ENCODE data around the gene KRTAP4-16. TPM values are rescaled to one million over a fixed set of nuclear protein-coding genes. Genes with fewer than 3 reads are reported as not detected.
"Not testable (repeated sequence)": the region's sequence is repeated elsewhere in the genome, so short reads cannot be mapped to it uniquely, and the experiment has no call there.

The KRTAP4-16 gene
- total RNA-seq, 6 experiments from 2014 or later: not detected

- Histone ChIP-seq H3K4me3 (no peak within 1 kb of the TSS), H3K4me1 (no peaks in the 10 kb centered on the region), H3K9me3 (no peaks in the 10 kb centered on the region), H3K27me3 (peaks cover 0 to 5% of the 10 kb centered on the region in 2 donors), H3K27ac (no peak within 1 kb of the TSS), H3K36me3 (no peaks in the 10 kb centered on the region)
- TF ChIP-seq POLR2A (IDR thresholded peaks at IDR 0.05): no peak
- no peak for TF ChIP-seq CTCF (IDR thresholded peaks at IDR 0.05)
- DNase-seq (no peak), ATAC-seq (no peak)
- intact Hi-C loops (cut with DNase I): no loop called here
- 74% methylated on average over 5 of the region's 6 CpGs for WGBS (ENCODE audit: insufficient coverage, low coverage, low lambda C conversion rate, missing lambda C conversion rate)
Observed at GRCh38 chr17:41065829-41066624, 36.0 kb downstream of the KRTAP4-16 start, which contains the start of gene KRTAP2-4. Gene KRTAP2-4 (minus strand): TSS chr17:41065879. CDS start chr17:41065845, 34 bp downstream.

DNA sequence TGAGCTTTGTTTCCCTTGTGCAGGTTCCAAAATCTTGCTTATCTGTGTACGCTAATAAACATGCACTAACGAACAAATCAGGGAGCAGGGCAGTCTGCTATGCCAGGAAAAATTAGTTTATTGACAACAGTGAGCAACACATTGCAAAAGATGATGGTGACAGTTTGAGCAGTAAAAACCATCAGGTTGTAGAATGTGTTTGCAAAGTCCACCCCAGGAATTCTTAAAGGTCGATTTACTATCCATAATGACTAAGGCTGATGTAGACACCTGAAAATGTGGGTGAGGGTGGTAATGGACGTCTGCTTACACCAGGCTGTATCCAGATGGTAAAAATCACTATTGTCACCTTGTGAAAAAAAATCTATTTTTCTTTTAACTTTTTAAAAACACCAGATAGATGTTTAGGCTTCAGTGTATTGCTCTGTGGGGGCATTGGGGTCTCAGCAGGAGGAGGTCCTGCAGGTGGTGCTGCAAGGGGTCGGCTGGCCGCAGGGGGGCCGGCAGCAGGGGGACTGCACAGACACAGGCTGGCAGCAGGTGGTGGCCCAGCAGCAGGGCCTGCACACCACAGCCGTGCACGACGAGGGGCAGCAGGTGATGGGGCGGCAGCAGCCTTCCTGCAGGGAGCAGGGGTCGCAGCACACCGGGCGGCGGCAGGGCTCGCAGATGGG, 36.9 kb downstream of the KRTAP4-16 start:
- H3K27ac ChIP-seq; DNase-seq; H3K4me3 ChIP-seq; H3K27me3 ChIP-seq; H3K36me3 ChIP-seq; intact Hi-C loops (cut with DNase I); H3K4me1 ChIP-seq; H3K9me3 ChIP-seq: not testable (repeated sequence)
- WGBS (ENCODE audit: insufficient coverage, low coverage, low lambda C conversion rate, missing lambda C conversion rate): 48% methylated on average over 7 of the region's 16 CpGs
- ATAC-seq: peak in 1 of 4 donors; percentile 43

DNA sequence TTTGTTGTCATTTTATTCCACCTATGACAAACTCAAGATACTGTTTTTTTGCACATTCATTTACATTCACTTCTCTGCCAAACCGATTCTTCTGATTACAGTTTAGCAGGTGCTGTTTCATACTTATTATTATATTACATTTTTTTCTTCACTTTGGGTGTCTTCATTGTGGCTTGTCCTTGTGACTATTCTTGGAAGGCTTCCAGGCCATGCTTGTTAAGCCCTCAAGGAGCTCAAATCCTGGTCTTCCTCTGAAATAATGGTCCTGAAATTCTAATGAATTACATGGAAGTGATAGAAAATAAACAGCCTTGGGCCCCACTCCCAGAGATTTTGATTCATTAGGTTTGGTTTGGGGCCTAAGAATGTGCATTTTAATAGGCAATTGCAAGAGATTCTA, 37.7 kb downstream of the KRTAP4-16 start:
- Histone ChIP-seq H3K36me3 (no peaks in the 10 kb centered on the region), H3K27me3 (peaks cover 0 to 5% of the 10 kb centered on the region in 2 donors), H3K9me3 (no peaks in the 10 kb centered on the region), H3K4me3 (no peak overlapping the region), H3K27ac (no peak overlapping the region), H3K4me1 (no peaks in the 10 kb centered on the region)
- DNase-seq (no peak), ATAC-seq (no peak)
- TF ChIP-seq POLR2A (IDR thresholded peaks at IDR 0.05) (no peak), CTCF (IDR thresholded peaks at IDR 0.05) (no peak)
- intact Hi-C loops (cut with DNase I): no loop called here
- 59% methylated on average over 1 of the region's 1 CpG for WGBS (ENCODE audit: insufficient coverage, low coverage, low lambda C conversion rate, missing lambda C conversion rate)

- Histone ChIP-seq H3K9me3 (no peaks in the 10 kb centered on the region), H3K36me3 (no peaks in the 10 kb centered on the region), H3K4me1 (no peaks in the 10 kb centered on the region), H3K27ac (no peak overlapping the region), H3K4me3 (no peak overlapping the region), H3K27me3 (peaks cover 0 to 5% of the 10 kb centered on the region in 2 donors)
- WGBS (ENCODE audit: insufficient coverage, low coverage, low lambda C conversion rate, missing lambda C conversion rate): 54% methylated on average over 4 of the region's 4 CpGs
- ATAC-seq (no peak), DNase-seq (no peak)
- TF ChIP-seq POLR2A (IDR thresholded peaks at IDR 0.05): no peak
- no peak for TF ChIP-seq CTCF (IDR thresholded peaks at IDR 0.05)
- intact Hi-C loops (cut with DNase I): no loop called here
Observed at GRCh38 chr17:41063449-41063848, 38.6 kb downstream of the KRTAP4-16 start.

- H3K9me3 ChIP-seq: no peaks in the 10 kb centered on the region
- no peak overlapping the region for H3K27ac ChIP-seq
- ATAC-seq (no peak), DNase-seq (no peak)
- intact Hi-C loops (cut with DNase I): no loop called here
- H3K36me3 ChIP-seq: no peaks in the 10 kb centered on the region
- 60% methylated on average over 1 of the region's 1 CpG for WGBS (ENCODE audit: insufficient coverage, low coverage, low lambda C conversion rate, missing lambda C conversion rate)
- TF ChIP-seq CTCF (IDR thresholded peaks at IDR 0.05): no peak
- TF ChIP-seq POLR2A (IDR thresholded peaks at IDR 0.05): no peak
- no peak overlapping the region for H3K4me3 ChIP-seq
- H3K4me1 ChIP-seq: no peaks in the 10 kb centered on the region
- peaks cover 0 to 5% of the 10 kb centered on the region in 2 donors for H3K27me3 ChIP-seq
Observed at GRCh38 chr17:41061964-41062363, 40.0 kb downstream of the KRTAP4-16 start.
